AG09309 (cell line): ENCODE results near the gene MEIOB.

Experiments
- DNase-seq: peaks from one replicate; pipeline ENCODE4 v3.0.0-alpha.2; 2010; ENCODE audit warnings: low read depth
- H3K4me3 ChIP-seq: 2 replicates; pipeline ENCODE4 v1.5.1; 2011; ENCODE audit warnings: mild to moderate bottlenecking, low read depth, low read length, moderate library complexity; ENCODE audit not compliant: control insufficient read depth
- TF ChIP-seq, protein P1 (sequence below): IDR thresholded peaks from 2 replicates; pipeline ENCODE4 v1.5.1; 2011; ENCODE audit warnings: mild to moderate bottlenecking, low read depth, low read length, inconsistent platforms; ENCODE audit not compliant: insufficient read depth, control insufficient read depth; ENCODE audit errors: missing control alignments

Gene MEIOB

DNA sequence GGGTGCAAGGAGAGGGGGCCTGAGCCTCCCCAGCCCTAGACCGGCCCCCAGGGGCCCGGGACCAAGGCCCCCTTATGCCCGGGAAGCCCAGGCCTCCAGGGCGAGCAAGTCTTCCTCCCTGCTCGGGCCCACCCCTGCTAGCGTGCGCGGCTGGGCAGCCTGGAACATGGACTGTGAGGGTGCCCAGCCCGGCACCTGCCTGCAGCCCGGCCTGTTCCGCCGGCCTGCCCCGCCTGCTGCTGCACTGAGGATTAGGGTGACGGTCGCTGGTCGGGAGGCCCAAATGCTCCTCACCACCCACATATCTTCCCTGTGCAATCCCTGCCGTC lies 40.2 kb upstream of the MEIOB start:
- DNase-seq: no peak
- no peak overlapping the region for H3K4me3 ChIP-seq
- TF ChIP-seq, protein P1, sequence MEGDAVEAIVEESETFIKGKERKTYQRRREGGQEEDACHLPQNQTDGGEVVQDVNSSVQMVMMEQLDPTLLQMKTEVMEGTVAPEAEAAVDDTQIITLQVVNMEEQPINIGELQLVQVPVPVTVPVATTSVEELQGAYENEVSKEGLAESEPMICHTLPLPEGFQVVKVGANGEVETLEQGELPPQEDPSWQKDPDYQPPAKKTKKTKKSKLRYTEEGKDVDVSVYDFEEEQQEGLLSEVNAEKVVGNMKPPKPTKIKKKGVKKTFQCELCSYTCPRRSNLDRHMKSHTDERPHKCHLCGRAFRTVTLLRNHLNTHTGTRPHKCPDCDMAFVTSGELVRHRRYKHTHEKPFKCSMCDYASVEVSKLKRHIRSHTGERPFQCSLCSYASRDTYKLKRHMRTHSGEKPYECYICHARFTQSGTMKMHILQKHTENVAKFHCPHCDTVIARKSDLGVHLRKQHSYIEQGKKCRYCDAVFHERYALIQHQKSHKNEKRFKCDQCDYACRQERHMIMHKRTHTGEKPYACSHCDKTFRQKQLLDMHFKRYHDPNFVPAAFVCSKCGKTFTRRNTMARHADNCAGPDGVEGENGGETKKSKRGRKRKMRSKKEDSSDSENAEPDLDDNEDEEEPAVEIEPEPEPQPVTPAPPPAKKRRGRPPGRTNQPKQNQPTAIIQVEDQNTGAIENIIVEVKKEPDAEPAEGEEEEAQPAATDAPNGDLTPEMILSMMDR: no peak

DNA sequence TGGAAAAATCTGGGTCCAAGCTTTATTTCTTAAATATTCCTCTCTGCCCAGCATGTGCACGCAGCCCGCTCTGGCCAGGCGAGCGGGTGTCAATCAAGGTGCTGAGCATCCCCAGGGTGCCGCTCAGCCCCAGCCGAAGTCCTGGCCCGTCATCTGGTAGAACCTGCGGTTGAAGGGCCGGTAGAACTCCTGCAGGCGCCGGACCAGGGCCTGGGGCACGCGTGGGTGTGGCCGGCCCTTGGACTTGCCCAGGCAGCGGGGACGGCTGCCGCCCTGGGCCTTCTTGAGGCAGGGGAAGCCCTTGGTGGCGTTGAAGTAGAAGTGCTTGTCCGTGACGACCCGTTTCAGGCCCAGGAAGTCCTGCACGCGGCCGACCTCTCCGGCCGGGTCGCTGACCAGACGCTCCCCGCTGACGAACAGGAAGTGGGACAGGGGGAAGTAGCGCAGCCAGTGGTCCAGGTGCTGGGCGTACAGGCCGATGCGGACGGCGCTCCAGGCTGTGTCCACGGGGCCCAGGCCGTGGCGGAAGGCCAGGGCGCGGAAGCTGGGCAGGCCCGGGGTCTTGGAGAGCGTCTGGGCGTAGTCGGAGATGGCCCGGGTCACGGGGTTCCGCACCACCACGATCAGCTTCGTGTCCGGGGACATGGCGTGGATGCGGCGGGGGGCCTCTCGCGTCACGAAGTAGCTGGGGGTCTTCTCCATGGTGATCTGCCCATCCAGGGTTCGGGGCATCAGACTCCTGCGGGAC lies 39.7 kb upstream of the MEIOB start:
- no peak for DNase-seq
- no peak overlapping the region for H3K4me3 ChIP-seq
- TF ChIP-seq, protein P1: no peak

DNA sequence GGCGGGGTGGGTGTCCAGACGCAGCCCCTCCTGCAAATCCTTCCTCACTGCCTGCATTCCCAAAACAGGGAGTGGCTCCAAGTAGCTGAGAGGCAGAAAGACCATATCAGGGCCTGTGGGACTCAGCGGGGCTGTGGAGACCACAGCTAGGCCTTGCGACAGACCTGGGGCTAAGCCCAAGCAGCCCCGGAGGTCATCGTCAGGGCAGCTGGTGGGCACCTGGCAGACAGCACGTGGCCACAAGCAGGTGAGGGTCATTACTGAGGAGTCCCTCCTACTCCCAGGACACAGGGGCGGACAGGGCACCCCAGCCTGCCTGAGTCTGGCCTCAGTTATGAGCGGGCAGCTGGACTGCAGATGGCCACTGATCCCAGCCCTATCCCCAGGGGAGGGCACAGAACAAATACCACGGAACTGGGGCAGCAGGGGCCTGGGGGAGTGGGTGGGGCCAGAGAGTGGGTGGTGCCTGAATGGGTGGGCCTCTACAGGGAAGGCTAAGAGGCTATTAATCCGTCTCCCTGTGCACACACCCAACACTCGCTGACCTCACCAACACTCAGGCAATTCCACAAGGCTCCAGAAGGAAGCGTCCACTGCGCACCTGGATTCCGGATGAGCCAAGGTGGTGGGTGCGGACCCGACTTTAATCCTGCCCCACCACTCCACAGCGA lies 37.7 kb upstream of the MEIOB start:
- no peak overlapping the region for H3K4me3 ChIP-seq
- DNase-seq: no peak
- TF ChIP-seq, protein P1: no peak

DNA sequence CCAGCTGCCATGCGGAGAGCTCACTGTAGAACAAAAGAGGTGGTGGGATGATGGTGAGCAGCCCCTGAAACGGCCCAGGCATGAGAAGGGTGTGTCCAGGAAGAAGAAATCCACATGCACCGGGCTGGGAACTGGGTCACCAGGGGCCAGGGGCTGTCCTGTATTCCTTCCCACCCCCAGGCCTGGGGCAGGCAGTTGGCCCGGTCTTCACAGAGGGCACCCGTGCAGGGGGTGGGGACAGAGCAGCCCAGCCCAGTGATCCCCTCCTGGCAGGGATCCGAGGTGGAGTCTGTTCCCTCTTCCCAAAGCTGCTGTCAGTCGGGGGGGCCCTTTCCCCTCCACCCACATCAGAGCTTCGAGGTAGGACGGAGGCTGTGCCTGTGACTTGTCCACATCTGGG lies 37.0 kb upstream of the MEIOB start:
- TF ChIP-seq, protein P1: no peak
- no peak overlapping the region for H3K4me3 ChIP-seq
- DNase-seq: no peak

DNA sequence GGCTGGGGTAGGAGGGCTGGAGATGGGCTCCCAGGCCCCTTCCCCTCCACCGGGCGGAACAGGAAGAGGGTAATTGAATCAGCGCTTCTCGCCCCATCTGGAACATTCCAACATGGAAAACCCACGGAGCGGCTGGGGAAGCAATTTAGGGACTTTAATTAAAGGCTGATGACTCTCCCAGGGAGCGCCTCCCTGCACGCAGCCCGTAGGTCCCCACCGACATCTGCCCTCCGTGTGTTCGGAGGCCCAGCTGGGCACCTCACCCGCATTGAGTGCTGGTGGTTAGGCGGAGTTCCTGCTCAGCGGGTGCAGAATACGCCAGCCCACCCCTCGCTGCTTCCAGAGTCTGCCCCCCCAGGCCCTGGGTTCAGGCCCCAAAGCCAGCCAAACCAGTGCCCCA lies 36.2 kb upstream of the MEIOB start:
- DNase-seq: no peak
- TF ChIP-seq, protein P1: no peak
- H3K4me3 ChIP-seq: no peak overlapping the region

DNA sequence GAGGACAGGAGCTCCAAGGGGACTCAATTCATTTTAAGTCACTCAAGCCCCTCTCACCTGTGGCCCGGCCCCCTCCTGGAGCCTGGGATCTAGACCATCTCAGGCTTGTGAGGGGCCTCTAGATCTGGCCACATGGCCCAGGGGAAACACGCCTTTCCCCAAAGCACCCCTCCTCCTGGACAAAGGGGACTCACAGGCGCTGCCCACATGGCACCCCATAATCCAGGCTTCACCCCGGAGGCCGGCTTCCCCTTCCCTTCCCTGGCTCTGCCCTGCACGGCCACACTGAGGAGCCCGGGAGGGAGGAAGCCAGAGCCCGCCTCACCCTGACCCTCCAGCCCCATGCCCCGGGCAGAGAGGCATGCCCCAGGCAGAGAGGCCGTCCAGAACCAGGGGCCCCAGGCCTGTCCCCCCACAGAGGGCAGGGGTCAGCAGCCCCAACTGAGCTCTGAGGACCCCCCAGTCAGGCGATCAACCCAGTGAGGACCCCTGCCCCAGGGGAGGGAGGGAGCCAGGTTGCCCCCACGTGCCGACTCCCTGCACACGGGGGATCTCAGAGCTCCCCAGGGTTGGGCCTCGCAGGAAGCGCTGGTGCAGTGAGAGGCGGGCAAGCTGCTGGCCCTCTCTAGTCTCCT lies 35.4 kb upstream of the MEIOB start:
- TF ChIP-seq, protein P1: no peak

More for the DNA sequence above, 35.4 kb upstream of the MEIOB start:
- DNase-seq: no peak
- H3K4me3 ChIP-seq: no peak overlapping the region
